Trophoblast cell (in vitro differentiated cells and primary cell): ENCODE measurements around the gene REV3L.

Experiments
- DNase-seq, 2 donors: peaks; one replicate each; pipeline ENCODE4 v3.0.0-alpha.2; 2016
- H2AFZ ChIP-seq: 2 replicates; pipeline ENCODE4 v1.6.1; 2013; ENCODE audit warnings: low read length, moderate library complexity, mild to moderate bottlenecking; ENCODE audit not compliant: insufficient read depth, poor library complexity
- H2AK5ac ChIP-seq: 2 replicates; pipeline ENCODE4 v1.6.1; 2013; ENCODE audit warnings: mild to moderate bottlenecking, low read length
- H2BK120ac ChIP-seq: 2 replicates; pipeline ENCODE4 v1.6.1; 2013; ENCODE audit warnings: low read length, mild to moderate bottlenecking, moderate library complexity; ENCODE audit not compliant: insufficient read depth, poor library complexity
- H2BK12ac ChIP-seq: 2 replicates; pipeline ENCODE4 v1.6.1; 2013; ENCODE audit warnings: mild to moderate bottlenecking, low read length, moderate library complexity
- H2BK5ac ChIP-seq: 2 replicates; pipeline ENCODE4 v1.6.1; 2013; ENCODE audit warnings: low read length, low read depth, moderate library complexity, mild to moderate bottlenecking; ENCODE audit not compliant: poor library complexity
- H3K14ac ChIP-seq: 2 replicates; pipeline ENCODE4 v1.6.1; 2013; ENCODE audit warnings: mild to moderate bottlenecking, low read length
- H3K18ac ChIP-seq: 2 replicates; pipeline ENCODE4 v1.6.1; 2013; ENCODE audit warnings: mild to moderate bottlenecking, low read length
- H3K23ac ChIP-seq: 2 replicates; pipeline ENCODE4 v1.6.1; 2013; ENCODE audit warnings: low read length
- H3K27ac ChIP-seq: 2 replicates; pipeline ENCODE4 v1.5.1; 2013; ENCODE audit warnings: low read depth, mild to moderate bottlenecking, inconsistent platforms, low read length, moderate library complexity
- H3K27me3 ChIP-seq: 2 replicates; pipeline ENCODE4 v1.6.1; 2013; ENCODE audit warnings: inconsistent platforms, mild to moderate bottlenecking, low read length, moderate library complexity; ENCODE audit not compliant: insufficient read depth
- H3K36me3 ChIP-seq, 2 experiments: 1 replicate in 1 of 2; 2 replicates in 1 of 2; pipeline ENCODE4 v1.6.1; 2013; ENCODE audit warnings: low read length in 2 of 2, mild to moderate bottlenecking in 2 of 2, moderate library complexity in 1 of 2; ENCODE audit not compliant: insufficient read depth in 2 of 2, control insufficient read depth in 1 of 2
- H3K4ac ChIP-seq: 2 replicates; pipeline ENCODE4 v1.6.1; 2013; ENCODE audit warnings: low read depth, mild to moderate bottlenecking, low read length, moderate library complexity
- H3K4me1 ChIP-seq, 2 experiments: 1 replicate in 1 of 2; 2 replicates in 1 of 2; pipeline ENCODE4 v1.6.1; 2013; ENCODE audit warnings: low read length in 2 of 2, mild to moderate bottlenecking in 2 of 2, moderate library complexity in 1 of 2; ENCODE audit not compliant: insufficient read depth in 2 of 2, control insufficient read depth in 1 of 2
- H3K4me2 ChIP-seq: 2 replicates; pipeline ENCODE4 v1.6.1; 2013; ENCODE audit warnings: inconsistent platforms, mild to moderate bottlenecking, low read length, moderate library complexity
- H3K4me3 ChIP-seq: 2 replicates; pipeline ENCODE4 v1.5.1; 2013; ENCODE audit warnings: mild to moderate bottlenecking, low read depth, low read length, inconsistent platforms
- H3K79me1 ChIP-seq: one replicate; pipeline ENCODE4 v1.6.1; 2013; ENCODE audit warnings: low read length
- H3K79me2 ChIP-seq: 2 replicates; pipeline ENCODE4 v1.6.1; 2013; ENCODE audit warnings: low read length, mild to moderate bottlenecking; ENCODE audit not compliant: control insufficient read depth, insufficient read depth, poor library complexity
- H3K9ac ChIP-seq: 2 replicates; pipeline ENCODE4 v1.6.1; 2013; ENCODE audit warnings: mild to moderate bottlenecking, low read length
- H3K9me3 ChIP-seq: 2 replicates; pipeline ENCODE4 v1.6.1; 2013; ENCODE audit warnings: low read depth, mild to moderate bottlenecking, control low read depth, inconsistent platforms, low read length; ENCODE audit not compliant: insufficient read depth
- H4K12ac ChIP-seq: 2 replicates; pipeline ENCODE4 v1.6.1; 2013; ENCODE audit warnings: low read depth, mild to moderate bottlenecking, low read length, moderate library complexity
- H4K8ac ChIP-seq: 2 replicates; pipeline ENCODE4 v1.6.1; 2013; ENCODE audit warnings: low read depth, mild to moderate bottlenecking, low read length, moderate library complexity
- H4K91ac ChIP-seq: one replicate; pipeline ENCODE4 v1.6.1; 2013; ENCODE audit warnings: low read depth, mild to moderate bottlenecking, low read length, moderate library complexity
- WGBS: extraction: QIAGEN DNeasy Blood & Tissue Kit; methylation state at CpG from one replicate; pipeline ENCODE4 v1.1.7; 2013; ENCODE audit warnings: missing lambda C conversion rate; ENCODE audit not compliant: insufficient read length, insufficient coverage; ENCODE audit errors: extremely low coverage; 5-methylcytosine and 5-hydroxymethylcytosine counted together

REV3L gene

DNA sequence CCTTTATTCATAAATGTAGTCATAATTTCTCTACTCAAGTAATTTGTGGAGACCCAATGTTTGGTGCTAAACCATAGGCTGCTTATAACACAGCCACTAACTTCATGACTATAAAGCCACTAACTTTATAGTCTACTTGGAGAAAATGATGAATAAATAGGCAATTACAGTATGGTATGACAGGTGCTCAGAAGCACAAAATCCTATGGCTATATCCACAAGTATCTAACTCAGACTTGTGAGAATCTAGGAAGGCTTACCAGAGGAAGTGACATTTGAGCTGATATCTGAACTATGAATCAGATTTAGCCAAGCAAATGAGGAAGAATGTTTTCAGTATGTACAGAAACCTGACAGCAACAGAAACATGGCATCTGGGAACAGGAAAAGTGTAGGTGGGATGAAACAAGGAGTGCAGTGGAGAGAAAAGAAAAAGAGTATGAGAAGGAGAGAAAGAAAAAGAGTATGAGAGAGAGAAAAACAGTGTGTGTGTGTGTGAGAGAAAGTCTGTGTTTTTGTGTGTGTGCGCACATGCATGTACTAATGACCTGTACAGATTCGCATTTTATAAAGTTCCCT, 59.9 kb downstream of the REV3L start:
- no peak for DNase-seq
- H3K18ac ChIP-seq, result no peak overlapping the region
- H3K23ac ChIP-seq, result no peak overlapping the region
- no peak overlapping the region for H4K91ac ChIP-seq
- H2BK120ac ChIP-seq, result no peak overlapping the region
- H3K79me1 ChIP-seq, result no peaks in the 10 kb centered on the region
- H3K4ac ChIP-seq, result no peak overlapping the region
- no peak overlapping the region for H4K8ac ChIP-seq
- H2BK5ac ChIP-seq, result no peak overlapping the region
- H3K4me3 ChIP-seq, result no peak overlapping the region
- no peak overlapping the region for H4K12ac ChIP-seq
- H3K36me3 ChIP-seq, result no peaks in the 10 kb centered on the region
- no peak overlapping the region for H2AK5ac ChIP-seq
- no peak overlapping the region for H3K4me2 ChIP-seq
- no peak overlapping the region for H2AFZ ChIP-seq
- WGBS, result no CpG with 5 or more reads among the region's 2 CpGs
- H3K4me1 ChIP-seq, result peaks cover 0 to 4% of the 10 kb centered on the region in 2 experiments
- no peak overlapping the region for H2BK12ac ChIP-seq
- H3K9me3 ChIP-seq, result no peaks in the 10 kb centered on the region
- H3K27ac ChIP-seq, result no peak overlapping the region
- H3K79me2 ChIP-seq, result no peaks in the 10 kb centered on the region
- no peak overlapping the region for H3K14ac ChIP-seq
- no peak overlapping the region for H3K9ac ChIP-seq
- no peaks in the 10 kb centered on the region for H3K27me3 ChIP-seq

DNA sequence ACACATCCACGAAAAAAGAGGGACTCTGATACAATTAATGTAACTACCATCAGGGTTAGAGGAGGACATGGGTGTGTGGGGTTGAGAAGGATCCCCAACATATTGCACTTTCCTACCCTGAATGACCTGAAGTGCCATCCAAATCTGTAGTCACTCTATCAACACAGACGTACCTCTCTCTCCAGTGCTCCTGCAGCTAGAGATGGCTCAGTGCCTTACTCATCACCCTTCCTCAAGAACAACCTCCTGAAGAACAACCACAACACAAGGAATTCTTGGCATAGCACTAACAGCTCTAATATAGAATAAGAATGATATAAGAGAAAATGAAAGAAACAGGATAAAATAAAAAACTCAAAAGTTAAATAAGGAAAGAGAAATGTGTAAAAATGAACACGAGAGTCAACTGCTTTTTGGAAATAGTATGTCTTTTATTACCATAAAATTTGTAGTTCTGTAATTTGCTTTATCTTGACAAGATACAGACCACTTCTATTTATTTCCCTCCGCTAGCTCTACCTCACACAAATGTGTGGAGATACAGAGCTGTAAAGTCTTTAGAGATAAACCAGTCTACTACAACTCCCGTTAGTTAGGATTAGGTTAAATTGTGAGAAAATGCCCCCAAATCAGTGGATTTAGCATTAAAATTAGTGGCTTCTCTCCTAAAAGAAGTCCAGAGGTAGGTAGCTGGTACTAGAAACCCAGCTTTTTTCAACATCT, 63.9 kb downstream of the REV3L start:
- H3K27me3 ChIP-seq, result no peaks in the 10 kb centered on the region
- WGBS, result no CpG with 5 or more reads among the region's 5 CpGs
- H3K79me1 ChIP-seq, result no peaks in the 10 kb centered on the region
- H3K9ac ChIP-seq, result no peak overlapping the region
- H3K4me2 ChIP-seq, result no peak overlapping the region
- H3K79me2 ChIP-seq, result no peaks in the 10 kb centered on the region
- H3K4me3 ChIP-seq, result no peak overlapping the region
- no peak overlapping the region for H4K12ac ChIP-seq
- H2AFZ ChIP-seq, result no peak overlapping the region
- no peak overlapping the region for H2AK5ac ChIP-seq
- H3K14ac ChIP-seq, result no peak overlapping the region
- H3K9me3 ChIP-seq, result no peaks in the 10 kb centered on the region
- H4K91ac ChIP-seq, result no peak overlapping the region
- H3K18ac ChIP-seq, result no peak overlapping the region
- no peak overlapping the region for H2BK120ac ChIP-seq
- H4K8ac ChIP-seq, result no peak overlapping the region
- H3K23ac ChIP-seq, result no peak overlapping the region
- DNase-seq, result no peak
- H3K4ac ChIP-seq, result peak overlapping the region; percentile 75
- H3K27ac ChIP-seq, result no peak overlapping the region
- H2BK12ac ChIP-seq, result no peak overlapping the region
- H3K36me3 ChIP-seq, result no peaks in the 10 kb centered on the region
- H2BK5ac ChIP-seq, result no peak overlapping the region
- no peaks in the 10 kb centered on the region for H3K4me1 ChIP-seq

DNA sequence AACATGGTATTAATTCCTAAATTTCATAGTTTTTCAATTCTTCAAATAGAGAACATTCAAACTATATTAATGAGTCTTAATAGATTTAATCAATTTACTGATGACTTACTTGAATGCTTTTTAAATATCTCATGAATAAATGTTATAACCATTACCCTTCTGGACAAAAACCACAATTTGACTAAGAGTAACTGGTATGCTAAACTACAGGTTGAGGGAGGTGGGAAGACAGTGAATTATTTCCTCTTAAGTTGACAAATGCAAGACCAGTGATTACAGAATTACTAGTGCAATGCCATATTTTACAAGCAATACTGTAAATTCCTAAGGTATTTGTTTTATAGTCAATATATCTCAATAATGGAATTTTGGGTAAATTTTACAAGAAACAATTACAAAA, 65.1 kb downstream of the REV3L start:
- Histone ChIP-seq H3K18ac (no peak overlapping the region), H2AK5ac (no peak overlapping the region), H3K4me2 (no peak overlapping the region), H3K4me1 (no peaks in the 10 kb centered on the region), H2BK5ac (no peak overlapping the region), H3K79me2 (no peaks in the 10 kb centered on the region), H3K9ac (no peak overlapping the region), H4K91ac (no peak overlapping the region), H2BK12ac (no peak overlapping the region), H3K9me3 (no peaks in the 10 kb centered on the region), H3K27me3 (no peaks in the 10 kb centered on the region), H3K23ac (no peak overlapping the region), H3K79me1 (no peaks in the 10 kb centered on the region), H4K12ac (no peak overlapping the region), H3K4me3 (no peak overlapping the region), H4K8ac (no peak overlapping the region), H3K14ac (no peak overlapping the region), H3K4ac (no peak overlapping the region), H2AFZ (no peak overlapping the region), H3K36me3 (no peaks in the 10 kb centered on the region), H2BK120ac (no peak overlapping the region), H3K27ac (no peak overlapping the region)
- DNase-seq, result no peak

DNA sequence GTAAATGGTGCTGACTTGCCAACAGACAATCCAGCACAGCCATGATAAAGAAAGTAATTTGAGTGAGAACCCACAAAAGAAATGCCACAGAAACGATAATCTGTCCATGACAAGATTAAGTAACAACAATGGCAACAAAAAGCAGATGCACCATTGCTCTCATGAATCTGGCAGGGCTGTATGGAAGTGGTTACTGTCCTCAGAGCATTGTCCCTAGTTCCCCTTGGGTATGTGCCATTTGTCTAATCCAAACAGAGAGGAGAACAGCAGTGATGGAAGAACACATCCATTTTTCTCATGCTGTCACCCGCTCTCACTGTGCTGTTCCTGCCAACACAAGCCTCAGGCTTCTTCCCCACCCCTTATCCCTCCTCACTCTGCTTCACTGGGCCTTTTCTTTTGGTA, 65.8 kb downstream of the REV3L start:
- no peak overlapping the region for H4K8ac ChIP-seq
- H2BK5ac ChIP-seq, result no peak overlapping the region
- no peaks in the 10 kb centered on the region for H3K27me3 ChIP-seq
- no peak for DNase-seq
- no peaks in the 10 kb centered on the region for H3K79me2 ChIP-seq
- H3K27ac ChIP-seq, result no peak overlapping the region
- no peak overlapping the region for H3K4me2 ChIP-seq
- H2AK5ac ChIP-seq, result no peak overlapping the region
- no peak overlapping the region for H3K9ac ChIP-seq
- no peaks in the 10 kb centered on the region for H3K79me1 ChIP-seq
- no peaks in the 10 kb centered on the region for H3K4me1 ChIP-seq
- no peak overlapping the region for H3K4ac ChIP-seq
- H4K12ac ChIP-seq, result no peak overlapping the region
- H2BK120ac ChIP-seq, result no peak overlapping the region
- no peak overlapping the region for H3K18ac ChIP-seq
- H3K4me3 ChIP-seq, result no peak overlapping the region
- no peak overlapping the region for H3K23ac ChIP-seq
- H4K91ac ChIP-seq, result no peak overlapping the region
- H3K9me3 ChIP-seq, result no peaks in the 10 kb centered on the region
- WGBS, result no CpG with 5 or more reads among the region's 2 CpGs
- no peak overlapping the region for H2BK12ac ChIP-seq
- H2AFZ ChIP-seq, result no peak overlapping the region
- H3K14ac ChIP-seq, result no peak overlapping the region
- no peaks in the 10 kb centered on the region for H3K36me3 ChIP-seq
